Omental fat pad (tissue), 4 donors: Measurements from ENCODE around the gene LCN2. TPM values are rescaled to one million over a fixed set of nuclear protein-coding genes. Genes with fewer than 3 reads are reported as not detected.
"Not testable (repeated sequence)": the region's sequence is repeated elsewhere in the genome, so short reads cannot be mapped to it uniquely, and the experiment has no call there.

ENCODE experiments used
- ATAC-seq: fragments of 150-250 bp; one replicate; pipeline ENCODE4 v1.9.1; 2016; ENCODE audit warnings: mild to moderate bottlenecking, moderate library complexity; ENCODE audit not compliant: low FRiP score
- DNase-seq: peaks from one replicate; pipeline ENCODE4 v3.0.0-alpha.2; 2019; ENCODE audit warnings: low spot score
- CTCF ChIP-seq, 3 donors: fragments of 450-650 bp; IDR thresholded peaks; one replicate each; pipeline ENCODE4 v1.5.1; 2016 to 2017; ENCODE audit warnings: antibody characterized with exemption in 3 of 3, mild to moderate bottlenecking in 3 of 3, moderate library complexity in 2 of 3
- total RNA-seq, 4 donors: library from RNA; depleted of rRNA; stranded (reverse); fragments of >200 nt; gene quantifications; one replicate each; pipeline ENCODE4 v1.1.0, GENCODE V29; 2016

Gene LCN2
- total RNA-seq, 4 donors from 2014 or later: 1.7 TPM; not detected in 2

GRCh38 chr9:128124451-128124850 lies 24.8 kb upstream of the LCN2 start:
- no peak for DNase-seq

GRCh38 chr9:128124873-128125579 lies 24.2 kb upstream of the LCN2 start:
- peak in 1 of 3 donors; percentile 20 for TF ChIP-seq CTCF (IDR thresholded peaks at IDR 0.05)
- no peak for ATAC-seq
- peak; percentile 68 for DNase-seq

More at GRCh38 chr9:128124451-128124850, 24.8 kb upstream of the LCN2 start:
- no peak for TF ChIP-seq CTCF (IDR thresholded peaks at IDR 0.05)
- no peak for ATAC-seq

- ATAC-seq (no peak), DNase-seq (no peak)
- no peak for TF ChIP-seq CTCF (IDR thresholded peaks at IDR 0.05)
Measured at GRCh38 chr9:128125580-128126354, 23.5 kb upstream of the LCN2 start.

GRCh38 chr9:128127568-128127989 lies 21.7 kb upstream of the LCN2 start, which contains the start of gene PTGES2:
Gene PTGES2, minus strand, starts transcription at chr9:128127729. Its CDS starts 12 bp downstream, at chr9:128127717.
- peak; percentile 47 for DNase-seq
- no peak for TF ChIP-seq CTCF (IDR thresholded peaks at IDR 0.05)
- ATAC-seq: peak; percentile 82

- ATAC-seq (peak; percentile 86), DNase-seq (peak; percentile 54)
- no peak for TF ChIP-seq CTCF (IDR thresholded peaks at IDR 0.05)
Measured at GRCh38 chr9:128127990-128128835, 21.0 kb upstream of the LCN2 start.

- ATAC-seq (no peak), DNase-seq (no peak)
Measured at GRCh38 chr9:128128836-128129590, 20.2 kb upstream of the LCN2 start.

GRCh38 chr9:128129976-128130590 lies 19.2 kb upstream of the LCN2 start:
- DNase-seq, ATAC-seq: not testable (repeated sequence)

More at GRCh38 chr9:128128836-128129590, 20.2 kb upstream of the LCN2 start:
- TF ChIP-seq CTCF (IDR thresholded peaks at IDR 0.05): no peak

- ATAC-seq, DNase-seq: not testable (repeated sequence)
Measured at GRCh38 chr9:128130651-128131050, 18.6 kb upstream of the LCN2 start.

- not testable (repeated sequence) for ATAC-seq, DNase-seq
Measured at GRCh38 chr9:128131346-128131745, 17.9 kb upstream of the LCN2 start.
